HG03342 (cell line): ENCODE data around the gene CAMKMT.

Experiments used
- ATAC-seq: cut with Tn5 transposase; IDR thresholded peaks from one replicate; pipeline ENCODE4 v1.9.1; 2021; ENCODE audit warnings: mild to moderate bottlenecking, moderate library complexity; ENCODE audit not compliant: unreplicated experiment

The CAMKMT gene

GRCh38 chr2:44789446-44789845 lies 427.7 kb downstream of the CAMKMT start:
- ATAC-seq = no peak

GRCh38 chr2:44789971-44790721 lies 428.4 kb downstream of the CAMKMT start:
- no peak for ATAC-seq

GRCh38 chr2:44793322-44793870 lies 431.6 kb downstream of the CAMKMT start:
- no peak for ATAC-seq

- no peak for ATAC-seq
These were observed 435.0 kb downstream of the CAMKMT start for GRCh38 chr2:44796771-44797170.

GRCh38 chr2:44798139-44798659 lies 436.5 kb downstream of the CAMKMT start:
- ATAC-seq = no peak

- no peak for ATAC-seq
These were observed 437.4 kb downstream of the CAMKMT start for GRCh38 chr2:44799105-44799504.

- ATAC-seq = no peak
These were observed 438.0 kb downstream of the CAMKMT start for GRCh38 chr2:44799754-44800153.

GRCh38 chr2:44801289-44801840 lies 439.6 kb downstream of the CAMKMT start:
- no peak for ATAC-seq

GRCh38 chr2:44801841-44802776 lies 440.4 kb downstream of the CAMKMT start:
- no peak for ATAC-seq

- ATAC-seq = no peak
These were observed 441.2 kb downstream of the CAMKMT start for GRCh38 chr2:44802777-44803424.

- ATAC-seq = no peak
These were observed 442.9 kb downstream of the CAMKMT start for GRCh38 chr2:44804406-44805265.

- no peak for ATAC-seq
These were observed 443.9 kb downstream of the CAMKMT start for GRCh38 chr2:44805401-44806235.

- no peak for ATAC-seq
These were observed 445.7 kb downstream of the CAMKMT start for GRCh38 chr2:44807201-44808025.

GRCh38 chr2:44810892-44811530 lies 449.3 kb downstream of the CAMKMT start:
- ATAC-seq = no peak

- no peak for ATAC-seq
These were observed 451.4 kb downstream of the CAMKMT start for GRCh38 chr2:44813165-44813564.

GRCh38 chr2:44813658-44814057 lies 451.9 kb downstream of the CAMKMT start:
- no peak for ATAC-seq

GRCh38 chr2:44817256-44817655 lies 455.5 kb downstream of the CAMKMT start:
- no peak for ATAC-seq
